HG02678 (cell line): Measurements from ENCODE around the gene KIF25.
"Not testable (repeated sequence)": the region's sequence is repeated elsewhere in the genome, so short reads cannot be mapped to it uniquely, and the experiment has no call there.

ENCODE experiments used
- ATAC-seq: cut with Tn5 transposase; IDR thresholded peaks from one replicate; pipeline ENCODE4 v1.9.1; 2021; ENCODE audit warnings: mild to moderate bottlenecking, moderate library complexity; ENCODE audit not compliant: unreplicated experiment

The KIF25 gene

DNA sequence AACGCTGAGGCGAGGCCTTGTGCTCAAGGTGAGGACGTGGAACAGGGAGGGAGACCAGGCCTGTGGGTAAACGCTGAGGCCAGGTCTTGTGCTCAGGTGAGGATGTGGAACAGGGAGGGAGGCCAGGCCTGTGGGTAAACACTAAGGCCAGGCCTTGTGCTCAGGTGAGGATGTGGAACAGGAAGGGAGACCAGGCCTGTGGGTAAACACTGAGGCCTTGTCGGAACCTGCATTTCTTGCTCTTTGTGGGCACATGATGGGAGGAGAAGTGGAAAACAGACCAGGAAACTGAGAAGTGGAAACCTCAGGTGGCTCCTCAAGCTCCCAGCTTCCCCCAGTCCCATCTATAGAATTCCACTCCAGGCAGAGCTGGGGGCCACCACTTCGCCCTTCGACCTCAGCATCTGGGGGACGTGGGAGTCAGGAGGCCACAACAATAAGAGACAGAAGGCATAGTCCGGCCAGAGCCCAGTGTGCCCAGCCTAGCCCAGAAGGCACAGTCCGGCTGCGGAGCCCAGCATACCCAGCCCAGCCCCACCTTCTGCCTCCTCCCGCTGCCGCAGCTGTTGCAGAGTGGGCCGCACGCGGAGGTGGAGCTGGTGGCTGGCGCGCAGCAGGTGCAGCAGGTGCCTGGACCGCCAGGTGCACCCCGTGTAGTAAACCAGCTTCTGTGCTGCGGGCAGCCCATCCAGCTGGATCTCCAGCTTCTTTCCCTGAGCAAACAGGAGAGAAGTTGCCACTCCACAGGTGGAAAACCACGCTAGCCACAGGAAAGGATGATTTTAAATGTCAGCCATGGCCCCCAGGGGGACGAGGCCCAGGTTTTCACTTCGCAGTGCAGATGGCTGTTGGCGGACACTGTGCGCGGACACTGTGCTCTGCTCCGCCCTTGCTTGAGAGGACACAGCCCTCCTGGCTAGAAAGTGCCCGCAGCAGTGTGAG, 64.1 kb downstream of the KIF25 start:
- no peak for ATAC-seq

DNA sequence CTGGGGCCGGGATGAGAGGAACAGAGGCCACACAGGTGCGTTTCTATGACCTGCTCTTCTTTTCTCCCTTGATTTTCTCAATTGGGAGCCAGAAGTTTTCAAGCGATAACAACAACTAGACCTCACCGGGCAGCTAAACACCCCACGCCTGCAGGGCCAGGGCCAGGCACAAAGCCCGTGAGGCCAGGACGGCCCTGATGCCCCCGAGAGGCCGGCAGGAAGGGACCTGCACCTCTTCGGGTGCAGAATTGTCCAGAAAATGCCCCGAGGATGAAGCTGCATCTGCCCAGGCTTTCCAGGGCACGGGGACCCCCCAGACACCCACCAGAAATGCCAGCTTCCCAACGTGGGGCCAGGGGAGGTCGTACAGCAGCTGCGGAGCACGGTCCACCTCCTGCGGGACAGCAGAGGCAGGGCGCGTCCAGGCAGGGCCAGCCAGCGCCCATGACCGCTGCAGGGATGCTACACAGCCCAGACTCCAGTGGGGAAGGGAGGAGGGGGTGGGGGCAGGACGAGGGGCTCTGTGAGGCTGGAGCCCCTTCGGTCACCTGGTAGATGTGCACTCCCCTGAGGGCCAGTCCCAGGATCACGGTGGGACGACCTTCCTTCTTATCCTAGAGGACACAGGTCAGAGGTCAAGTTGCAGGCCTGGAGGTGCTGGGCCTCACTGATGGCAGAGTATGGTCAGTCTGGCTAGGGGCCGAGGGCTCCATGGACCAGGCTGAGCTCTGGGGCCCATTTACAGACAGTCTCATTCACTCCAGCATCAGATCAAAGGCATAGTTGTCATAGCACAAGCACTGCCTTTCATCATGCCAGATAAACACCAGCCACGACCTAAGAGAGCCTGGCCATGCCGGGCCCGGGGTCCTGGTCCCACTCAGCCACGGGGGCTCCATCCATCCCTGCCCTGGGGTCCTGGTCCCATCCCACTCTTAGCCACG, 65.1 kb downstream of the KIF25 start:
- ATAC-seq = no peak

DNA sequence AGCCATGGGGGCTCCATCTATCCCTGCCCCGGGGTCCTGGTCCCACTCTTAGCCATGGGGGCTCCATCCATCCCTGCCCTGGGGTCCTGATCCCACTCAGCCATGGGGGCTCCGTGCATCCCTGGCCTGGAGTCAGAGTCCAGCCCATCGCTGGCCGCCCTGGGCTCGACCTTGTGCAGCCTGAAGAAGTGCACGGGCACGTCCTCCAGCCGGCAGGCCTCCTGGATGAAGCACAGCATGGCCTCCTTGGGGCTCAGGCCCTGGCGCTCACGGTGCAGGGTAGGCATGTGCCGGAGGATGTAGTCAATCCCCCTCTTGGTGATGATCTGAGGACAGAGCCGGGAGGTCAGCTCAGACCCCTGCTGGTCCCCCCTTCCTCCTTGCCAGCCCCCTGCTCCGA, 66.0 kb downstream of the KIF25 start:
- ATAC-seq = no peak

DNA sequence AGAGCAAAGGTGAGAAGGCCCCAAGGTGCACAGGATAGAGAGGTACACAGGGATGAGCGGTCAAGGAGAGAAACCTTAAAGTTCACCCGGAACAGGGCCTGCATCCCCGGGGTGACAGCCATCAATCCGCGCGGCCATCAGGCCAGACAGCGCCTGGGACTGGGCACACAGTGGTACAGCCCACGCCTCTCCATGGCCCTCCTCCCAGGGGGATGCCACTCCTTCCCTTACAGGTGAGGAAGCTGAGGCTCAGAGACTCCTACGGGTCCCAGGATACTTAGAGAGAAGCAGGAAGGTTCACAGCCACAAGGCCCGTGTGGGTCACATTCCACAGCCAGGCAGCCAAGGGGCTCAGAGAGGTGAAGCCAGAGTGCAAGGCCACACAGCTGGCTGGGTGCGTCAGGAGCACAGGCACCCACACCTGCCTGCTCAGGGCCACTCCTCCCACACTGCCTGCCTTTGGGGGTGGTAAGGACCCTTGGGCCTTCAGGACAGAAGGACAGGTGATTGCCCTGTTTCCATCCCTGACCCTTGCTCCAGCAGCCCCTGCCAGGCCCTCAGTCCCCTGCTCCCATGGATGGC, 66.8 kb downstream of the KIF25 start:
- no peak for ATAC-seq

DNA sequence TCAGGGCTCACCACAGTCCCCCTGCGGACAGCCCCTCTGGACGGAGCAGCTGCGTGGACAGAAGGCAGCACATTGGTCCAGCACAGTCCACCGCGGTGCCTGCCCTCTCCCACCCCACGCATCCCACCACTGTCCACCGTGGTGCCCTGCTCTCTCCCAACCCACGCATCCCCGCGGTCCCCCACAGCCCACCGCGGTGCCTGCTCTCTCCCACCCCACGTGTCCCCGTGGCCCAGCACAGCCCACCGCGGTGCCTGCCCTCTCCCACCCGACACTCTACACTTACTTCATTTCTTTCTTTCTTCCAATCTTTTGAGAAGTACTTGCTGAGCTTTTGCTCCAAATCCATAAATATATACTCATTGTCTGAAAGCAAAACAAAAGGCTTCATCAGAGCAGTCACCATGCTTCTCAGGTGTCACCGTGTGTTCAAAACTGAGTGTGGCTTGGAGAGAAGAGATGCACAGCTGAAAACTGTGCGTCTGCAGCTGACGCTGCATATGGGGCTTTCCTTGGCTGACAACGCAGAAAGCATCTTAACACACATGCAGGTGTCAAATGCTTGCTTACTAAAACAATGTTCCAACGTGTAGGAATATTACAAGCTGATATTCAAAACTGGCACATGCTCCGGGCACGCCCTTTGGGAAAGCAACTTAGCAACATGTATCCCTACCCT, 69.7 kb downstream of the KIF25 start:
- no peak for ATAC-seq

DNA sequence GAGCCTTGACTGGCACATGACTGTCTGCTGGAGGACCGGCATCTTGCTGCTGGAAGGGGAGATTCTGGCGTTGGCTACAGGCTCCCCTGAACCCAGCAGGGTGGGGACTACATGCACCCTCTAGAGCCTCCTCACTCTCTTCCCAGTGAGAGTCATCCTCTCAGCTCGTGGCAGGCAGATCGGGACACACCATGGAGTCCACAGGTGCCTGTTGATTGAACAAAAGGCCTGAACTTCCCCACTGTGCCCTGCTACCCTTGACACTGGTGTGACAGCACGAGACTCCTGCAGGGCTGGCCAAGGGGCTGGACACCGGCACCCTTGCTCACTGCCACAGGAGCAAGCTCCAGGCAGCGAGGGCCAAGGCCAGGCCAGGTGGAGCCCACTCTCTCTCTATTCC, 73.3 kb downstream of the KIF25 start:
- ATAC-seq = no peak

GRCh38 chr6:168071620-168072019, 74.1 kb downstream of the KIF25 start:
- ATAC-seq = no peak

- no peak for ATAC-seq
Measured at GRCh38 chr6:168072261-168072660, 74.8 kb downstream of the KIF25 start.

- no peak for ATAC-seq
Measured at GRCh38 chr6:168072730-168073129, 75.3 kb downstream of the KIF25 start.

- ATAC-seq = no peak
Measured at GRCh38 chr6:168073937-168074730, 76.7 kb downstream of the KIF25 start.

DNA sequence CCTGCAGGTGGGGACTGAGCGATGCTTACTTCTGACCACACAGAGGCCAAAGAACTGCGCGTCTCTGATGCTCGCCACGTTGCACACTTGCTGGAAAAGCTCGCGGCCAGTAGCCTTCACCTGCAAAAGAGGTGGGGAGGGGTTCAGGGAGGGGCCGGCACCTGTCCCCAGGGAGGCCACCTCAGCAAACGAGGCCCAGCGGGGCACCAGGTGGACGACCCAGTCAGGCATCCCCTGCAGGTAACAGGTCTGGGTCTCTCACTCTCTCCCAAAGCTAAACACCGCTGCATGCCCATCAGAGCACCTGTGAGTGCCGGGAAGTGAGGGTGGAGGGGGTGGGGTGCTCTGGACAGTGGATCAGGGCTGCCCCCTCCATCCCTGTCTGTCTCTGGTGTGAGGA, 77.7 kb downstream of the KIF25 start:
- no peak for ATAC-seq

- ATAC-seq = no peak
Measured at GRCh38 chr6:168075787-168076202, 78.3 kb downstream of the KIF25 start.

DNA sequence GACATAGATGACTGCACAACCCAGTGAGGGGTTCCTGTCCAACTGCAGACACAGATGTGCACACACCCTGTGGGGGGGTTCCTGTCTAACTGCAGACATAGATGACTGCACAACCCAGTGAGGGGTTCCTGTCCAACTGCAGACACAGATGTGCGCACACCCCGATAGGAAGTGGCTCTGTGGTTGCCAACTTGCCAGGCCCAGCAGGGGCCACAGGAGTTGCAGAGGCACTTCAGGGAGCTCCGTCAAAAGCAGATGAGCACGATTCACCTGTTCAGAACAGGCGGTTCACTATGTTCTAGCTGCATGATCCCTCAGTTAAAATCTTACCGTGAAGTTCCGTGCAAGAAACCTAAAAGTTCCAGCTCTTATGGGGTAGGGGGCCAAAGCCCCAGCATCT, 79.9 kb downstream of the KIF25 start:
- ATAC-seq = not testable (repeated sequence)

GRCh38 chr6:168078175-168078942, 80.9 kb downstream of the KIF25 start:
- ATAC-seq = no peak

- ATAC-seq = no peak
Measured at GRCh38 chr6:168078943-168079405, 81.5 kb downstream of the KIF25 start, which contains the start of gene FRMD1. FRMD1 (minus strand) TSS chr6:168079212; CDS start chr6:168079094, 118 bp downstream.

DNA sequence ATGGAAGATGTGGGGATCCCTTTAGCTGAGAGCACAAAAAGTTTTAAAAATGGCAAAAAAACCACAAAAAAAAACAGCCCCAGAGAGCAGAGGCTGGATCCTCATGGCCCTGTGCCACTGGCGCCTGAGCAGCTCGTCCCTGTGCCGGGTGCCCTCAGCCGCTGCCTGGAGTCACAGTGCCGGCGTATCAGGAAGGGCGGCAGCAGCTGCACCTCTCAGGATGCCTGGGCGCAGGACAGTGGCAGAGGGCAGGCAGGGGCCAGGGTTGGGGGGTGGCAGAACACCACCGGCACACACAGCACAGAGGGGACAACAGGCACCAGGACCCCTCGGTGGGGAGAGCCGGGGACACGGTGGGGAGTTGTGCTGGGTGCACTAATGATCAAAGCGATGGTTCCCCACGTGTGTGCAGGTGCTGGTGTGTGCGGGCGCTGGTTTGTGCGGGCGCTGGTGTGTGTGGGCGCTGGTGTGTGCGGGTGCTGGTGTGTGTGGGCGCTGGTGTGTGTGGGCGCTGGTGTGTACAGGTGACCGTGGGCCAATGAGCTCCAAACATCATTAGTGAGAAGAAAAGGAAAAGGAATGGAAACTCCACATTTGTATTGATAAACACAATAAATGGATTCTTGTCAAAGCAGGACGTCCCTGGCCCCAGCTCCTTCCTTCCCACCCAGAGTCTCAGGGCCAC, 83.1 kb downstream of the KIF25 start:
- no peak for ATAC-seq

GRCh38 chr6:168081858-168082546, 84.5 kb downstream of the KIF25 start:
- ATAC-seq = no peak
